SU-DHL-6 (cell line): ENCODE results near the gene ART3.

ENCODE experiments used
- EZH2phosphoT487 ChIP-seq: fragments of 200-600 bp; sonication (generic), shearing (Covaris generic); conservative IDR thresholded peaks from 2 replicates; pipeline ENCODE4 v1.6.1; 2018; ENCODE audit warnings: mild to moderate bottlenecking, antibody characterized with exemption, low read length, moderate library complexity, mixed read lengths
- TF ChIP-seq, protein P1 (sequence below): fragments of 200-600 bp; sonication (generic); IDR thresholded peaks from one replicate; pipeline ENCODE4 v1.5.1; 2017; ENCODE audit warnings: antibody characterized with exemption, mild to moderate bottlenecking, low read length, moderate library complexity; ENCODE audit not compliant: insufficient read depth, poor library complexity, severe bottlenecking

DNA sequence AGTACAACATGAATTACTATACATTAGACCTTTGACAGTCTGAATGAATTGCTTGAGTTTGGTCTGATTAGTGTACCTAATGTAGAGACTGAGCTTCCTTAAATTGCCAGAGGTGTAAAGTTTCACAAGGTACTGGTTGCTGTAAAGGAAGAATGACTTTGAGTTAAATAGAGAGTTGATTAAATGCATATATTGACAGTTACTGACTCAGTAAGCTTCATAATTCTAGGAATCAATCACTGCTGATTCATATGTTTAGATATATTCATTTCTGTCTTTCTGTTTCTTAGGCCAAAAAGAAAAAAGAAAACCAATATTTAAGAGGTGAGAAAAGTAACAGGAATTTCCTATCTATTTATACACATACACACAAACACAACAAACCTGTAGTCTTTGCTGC is 16.2 kb upstream of the ART3 start:
- no peak for TF ChIP-seq EZH2phosphoT487
- TF ChIP-seq, protein P1, sequence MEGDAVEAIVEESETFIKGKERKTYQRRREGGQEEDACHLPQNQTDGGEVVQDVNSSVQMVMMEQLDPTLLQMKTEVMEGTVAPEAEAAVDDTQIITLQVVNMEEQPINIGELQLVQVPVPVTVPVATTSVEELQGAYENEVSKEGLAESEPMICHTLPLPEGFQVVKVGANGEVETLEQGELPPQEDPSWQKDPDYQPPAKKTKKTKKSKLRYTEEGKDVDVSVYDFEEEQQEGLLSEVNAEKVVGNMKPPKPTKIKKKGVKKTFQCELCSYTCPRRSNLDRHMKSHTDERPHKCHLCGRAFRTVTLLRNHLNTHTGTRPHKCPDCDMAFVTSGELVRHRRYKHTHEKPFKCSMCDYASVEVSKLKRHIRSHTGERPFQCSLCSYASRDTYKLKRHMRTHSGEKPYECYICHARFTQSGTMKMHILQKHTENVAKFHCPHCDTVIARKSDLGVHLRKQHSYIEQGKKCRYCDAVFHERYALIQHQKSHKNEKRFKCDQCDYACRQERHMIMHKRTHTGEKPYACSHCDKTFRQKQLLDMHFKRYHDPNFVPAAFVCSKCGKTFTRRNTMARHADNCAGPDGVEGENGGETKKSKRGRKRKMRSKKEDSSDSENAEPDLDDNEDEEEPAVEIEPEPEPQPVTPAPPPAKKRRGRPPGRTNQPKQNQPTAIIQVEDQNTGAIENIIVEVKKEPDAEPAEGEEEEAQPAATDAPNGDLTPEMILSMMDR, result no peak
